CD4-positive, alpha-beta memory T cell (primary cell): ENCODE data around the gene DUS4L. TPM values are rescaled to one million over a fixed set of nuclear protein-coding genes. Genes with fewer than 3 reads are reported as not detected.

ENCODE experiments used
- CTCF ChIA-PET: fragments of 350-600 bp; sonication (Branson Sonifier 250); formaldehyde crosslinking; loops from one replicate; lab custom pipeline; 2021; ENCODE audit warnings: inconsistent platforms; ENCODE audit not compliant: partially characterized antibody; lab: Charles Lee
- POLR2A ChIA-PET: fragments of 350-600 bp; sonication (Branson Sonifier 250); formaldehyde crosslinking; loops from one replicate; lab custom pipeline; 2021; ENCODE audit not compliant: partially characterized antibody; lab: Charles Lee
- DNase-seq, 5 donors: peaks; one replicate each; pipeline versions ENCODE4 v3.0.0 to v3.0.0-alpha.2; 2020 to 2022; ENCODE audit warnings: mixed read lengths in 1 of 5
- H3K27ac ChIP-seq: one replicate; pipeline ENCODE4 v1.7.0; 2013; ENCODE audit warnings: low read depth, low read length
- H3K27me3 ChIP-seq: 2 replicates; pipeline ENCODE4 v1.7.0; 2013; ENCODE audit warnings: mild to moderate bottlenecking, low read length, moderate library complexity; ENCODE audit not compliant: insufficient read depth
- H3K36me3 ChIP-seq: 2 replicates; pipeline ENCODE4 v1.7.0; 2013; ENCODE audit warnings: mild to moderate bottlenecking, low read length, moderate library complexity; ENCODE audit not compliant: insufficient read depth
- H3K4me1 ChIP-seq: 2 replicates; pipeline ENCODE4 v1.7.0; 2013; ENCODE audit warnings: mild to moderate bottlenecking, low read length, moderate library complexity; ENCODE audit not compliant: insufficient read depth
- H3K4me3 ChIP-seq, 2 donors: one replicate each; pipeline ENCODE4 v1.7.0; 2013; ENCODE audit warnings: low read length in 2 of 2, mild to moderate bottlenecking in 1 of 2
- H3K9me3 ChIP-seq, 2 donors: one replicate each; pipeline ENCODE4 v1.7.0; 2013; ENCODE audit warnings: low read length in 2 of 2, control low read depth in 1 of 2; ENCODE audit not compliant: control insufficient read depth in 1 of 2
- H3K27ac Mint-ChIP-seq, 7 donors: one replicate each; pipeline ENCODE4 v1.8.0; 2020 to 2021; ENCODE audit warnings: mixed read lengths in 7 of 7, mild to moderate bottlenecking in 6 of 7, inconsistent platforms in 3 of 7, moderate library complexity in 3 of 7
- H3K27me3 Mint-ChIP-seq, 2 donors: one replicate each; pipeline ENCODE4 v1.8.0; 2020 to 2021; ENCODE audit warnings: mixed read lengths in 2 of 2
- H3K36me3 Mint-ChIP-seq, 2 donors: one replicate each; pipeline ENCODE4 v1.8.0; 2020 to 2021; ENCODE audit warnings: mixed read lengths in 2 of 2, inconsistent platforms in 1 of 2, mild to moderate bottlenecking in 1 of 2
- H3K4me1 Mint-ChIP-seq, 4 donors: one replicate each; pipeline ENCODE4 v1.8.0; 2020 to 2021; ENCODE audit warnings: mixed read lengths in 4 of 4, mild to moderate bottlenecking in 1 of 4
- H3K4me3 Mint-ChIP-seq, 8 donors: one replicate each; pipeline ENCODE4 v1.8.0; 2020 to 2021; ENCODE audit warnings: mixed read lengths in 8 of 8, mild to moderate bottlenecking in 7 of 8, moderate library complexity in 6 of 8, inconsistent platforms in 3 of 8
- H3K9me3 Mint-ChIP-seq, 8 donors: one replicate each; pipeline ENCODE4 v1.8.0; 2020 to 2021; ENCODE audit warnings: mixed read lengths in 8 of 8, mild to moderate bottlenecking in 5 of 8, inconsistent platforms in 3 of 8, moderate library complexity in 1 of 8
- intact Hi-C: fragments of 100-400 bp; cut with micrococcal nuclease; formaldehyde crosslinking; loops from one replicate; pipeline ENCODE4 v1.15.1; 2023
- polyA plus RNA-seq, 2 donors: library from polyadenylated mRNA; unstranded; fragments of 300-500 nt; fragmentation: Illumina TruSeq; gene quantifications; one replicate each; pipeline ENCODE4 v1.2.3, GENCODE V29; 2021
- total RNA-seq, 2 experiments: library from RNA; stranded (reverse); gene quantifications; one replicate each; pipeline ENCODE4 v1.2.3, GENCODE V29; 2021

Gene DUS4L
- total and polyA plus RNA-seq, 4 experiments from 2014 or later = 4.6 to 11.3 (median 7.9) TPM

DNA sequence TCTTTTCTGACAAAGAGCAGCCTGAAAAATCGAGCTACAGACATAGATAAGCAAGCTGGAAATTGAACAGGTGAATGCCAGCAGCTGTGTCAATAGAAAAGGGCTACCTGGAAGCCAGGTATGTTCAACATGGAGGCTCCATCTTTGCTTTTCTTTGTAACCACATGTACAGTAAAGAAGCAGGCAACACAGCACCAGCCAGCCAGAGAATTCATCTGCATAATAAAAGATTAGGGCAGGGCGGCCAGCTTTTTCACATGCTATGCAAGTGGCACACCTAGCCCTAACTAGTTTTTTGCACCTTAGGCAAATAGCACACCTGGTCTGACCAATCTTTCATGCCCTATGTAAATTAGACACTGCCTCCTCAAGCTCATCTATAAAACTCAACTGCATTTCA is 25.8 kb upstream of the DUS4L start:
- Histone ChIP-seq H3K4me1 (no peaks in the 10 kb centered on the region), H3K36me3 (no peaks in the 10 kb centered on the region), H3K27ac (no peak overlapping the region), H3K4me3 (no peak overlapping the region), H3K9me3 (no peaks in the 10 kb centered on the region), H3K27me3 (no peaks in the 10 kb centered on the region)
- POLR2A ChIA-PET = no interaction called here
- CTCF ChIA-PET = no interaction called here
- no peak for DNase-seq
- H3K27me3 Mint-ChIP-seq = no peaks in the 10 kb centered on the region
- no peak overlapping the region for H3K4me3 Mint-ChIP-seq
- peaks cover 72 to 73% of the 10 kb centered on the region in 2 donors for H3K36me3 Mint-ChIP-seq
- intact Hi-C loops = no loop called here
- H3K27ac Mint-ChIP-seq = no peak overlapping the region
- H3K9me3 Mint-ChIP-seq = peaks cover 0 to 8% (median 2%) of the 10 kb centered on the region in 8 donors
- H3K4me1 Mint-ChIP-seq = peaks cover 26 to 45% (median 42%) of the 10 kb centered on the region in 4 donors

GRCh38 chr7:107543338-107543993 is 20.3 kb upstream of the DUS4L start:
- ChIA-PET POLR2A (no interaction called here), CTCF (no interaction called here)

DNA sequence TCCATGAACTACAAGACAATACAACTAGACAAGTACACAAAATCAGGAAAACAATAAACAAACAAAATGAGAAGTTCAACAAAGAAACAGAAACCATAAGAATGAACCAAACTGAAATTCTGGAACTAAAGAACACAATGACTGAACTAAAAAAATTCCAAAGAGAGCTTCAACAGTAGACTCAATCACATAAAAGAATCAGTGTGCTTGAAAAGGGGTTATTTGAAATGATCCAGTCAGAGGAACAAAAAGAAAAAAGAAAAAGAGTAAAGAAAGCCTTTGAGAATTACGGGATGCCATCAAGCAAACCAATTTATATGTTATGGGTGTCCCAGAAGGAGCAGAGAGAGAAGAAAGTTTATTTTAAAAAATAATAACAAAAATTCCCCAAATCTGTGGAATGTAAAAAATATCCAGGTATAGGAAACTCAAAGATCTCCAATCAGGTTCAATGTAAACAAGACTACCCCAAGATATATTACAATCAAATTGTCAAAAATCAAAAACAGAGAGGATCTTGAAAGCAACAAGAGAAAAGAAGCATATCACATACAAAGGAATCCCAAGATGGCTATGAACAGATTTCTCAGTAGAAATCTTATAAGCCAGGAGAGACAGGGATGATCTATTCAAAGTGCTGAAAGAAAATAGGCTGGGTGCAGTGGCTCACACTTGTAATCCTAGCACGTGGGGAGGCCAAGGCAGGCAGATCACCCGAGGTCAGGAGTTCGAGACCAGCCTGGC is 18.8 kb upstream of the DUS4L start:
- peak overlapping the region in 1 of 7 donors; percentile 7 for H3K27ac Mint-ChIP-seq
- peaks cover 8 to 22% (median 12%) of the 10 kb centered on the region in 4 donors for H3K4me1 Mint-ChIP-seq

More at GRCh38 chr7:107543338-107543993, 20.3 kb upstream of the DUS4L start:
- no peaks in the 10 kb centered on the region for H3K4me1 ChIP-seq
- Mint-ChIP-seq H3K4me3 (no peak overlapping the region), H3K4me1 (peaks cover 7 to 13% (median 12%) of the 10 kb centered on the region in 4 donors), H3K9me3 (peaks cover 3 to 29% (median 20%) of the 10 kb centered on the region in 8 donors), H3K27me3 (no peaks in the 10 kb centered on the region), H3K27ac (no peak overlapping the region), H3K36me3 (peaks cover 64 to 69% of the 10 kb centered on the region in 2 donors)
- no peaks in the 10 kb centered on the region for H3K27me3 ChIP-seq
- H3K9me3 ChIP-seq = no peaks in the 10 kb centered on the region
- no peak overlapping the region for H3K4me3 ChIP-seq
- DNase-seq = no peak
- H3K27ac ChIP-seq = no peak overlapping the region
- peaks cover 23% of the 10 kb centered on the region for H3K36me3 ChIP-seq
- intact Hi-C loops = no loop called here

GRCh38 chr7:107551936-107552335 is 11.8 kb upstream of the DUS4L start:
- H3K4me1 ChIP-seq = peaks cover 19% of the 10 kb centered on the region
- Mint-ChIP-seq H3K4me3 (peak overlapping the region in 2 of 8 donors; percentile 59 to 60), H3K4me1 (peaks cover 29 to 59% (median 42%) of the 10 kb centered on the region in 4 donors), H3K27me3 (no peaks in the 10 kb centered on the region), H3K36me3 (peaks cover 63% of the 10 kb centered on the region in 2 donors), H3K9me3 (peaks cover 0 to 5% (median 0%) of the 10 kb centered on the region in 8 donors), H3K27ac (peak overlapping the region in 2 of 7 donors; percentile 4 to 37)
- H3K4me3 ChIP-seq = no peak overlapping the region
- H3K27me3 ChIP-seq = no peaks in the 10 kb centered on the region
- DNase-seq = no peak
- CTCF ChIA-PET = no interaction called here
- POLR2A ChIA-PET = no interaction called here
- peaks cover 26% of the 10 kb centered on the region for H3K36me3 ChIP-seq
- H3K27ac ChIP-seq = no peak overlapping the region
- H3K9me3 ChIP-seq = no peaks in the 10 kb centered on the region
- intact Hi-C loops = no loop called here

More for the DNA sequence above, 18.8 kb upstream of the DUS4L start:
- Mint-ChIP-seq H3K36me3 (peaks cover 64% of the 10 kb centered on the region in 2 donors), H3K4me3 (peak overlapping the region in 1 of 8 donors; percentile 42), H3K9me3 (peaks cover 3 to 29% (median 20%) of the 10 kb centered on the region in 8 donors), H3K27me3 (no peaks in the 10 kb centered on the region)
- no peak for DNase-seq
- ChIA-PET POLR2A (no interaction called here), CTCF (no interaction called here)
- no peaks in the 10 kb centered on the region for H3K4me1 ChIP-seq
- H3K4me3 ChIP-seq = no peak overlapping the region
- intact Hi-C loops = no loop called here
- no peak overlapping the region for H3K27ac ChIP-seq
- H3K9me3 ChIP-seq = no peaks in the 10 kb centered on the region
- no peaks in the 10 kb centered on the region for H3K27me3 ChIP-seq
- H3K36me3 ChIP-seq = peaks cover 27% of the 10 kb centered on the region

DNA sequence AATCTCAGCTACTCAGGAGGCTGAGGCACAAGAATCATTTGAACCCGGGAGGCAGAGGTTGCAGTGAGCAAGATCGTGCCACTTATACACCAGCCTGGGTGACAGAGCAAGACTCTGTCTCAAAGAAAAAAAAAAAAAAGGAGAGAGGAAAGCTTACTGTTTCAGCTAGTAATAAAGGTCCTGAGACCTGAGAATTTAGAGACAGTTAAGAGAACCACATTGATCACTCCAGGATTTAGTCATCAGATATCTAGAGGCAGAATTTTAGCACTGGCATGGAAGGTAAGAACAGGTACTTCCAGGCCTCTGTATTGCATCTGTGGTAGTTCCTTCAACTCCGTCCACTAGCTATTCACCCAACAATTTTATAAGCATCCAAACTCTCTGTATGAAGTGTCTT is 7.9 kb upstream of the DUS4L start:
- no peaks in the 10 kb centered on the region for H3K9me3 ChIP-seq
- Mint-ChIP-seq H3K4me1 (peaks cover 39 to 60% (median 48%) of the 10 kb centered on the region in 4 donors), H3K27me3 (no peaks in the 10 kb centered on the region), H3K4me3 (no peak overlapping the region), H3K9me3 (no peaks in the 10 kb centered on the region), H3K27ac (no peak overlapping the region), H3K36me3 (peaks cover 37 to 63% of the 10 kb centered on the region in 2 donors)
- ChIA-PET CTCF (no interaction called here), POLR2A (interaction anchor here (1.1 kb wide), 1 partner anchor 49 kb away, joined by 3 read pairs; no protein-coding TSS in a partner anchor)
- no peak for DNase-seq
- no peaks in the 10 kb centered on the region for H3K27me3 ChIP-seq
- H3K4me1 ChIP-seq = peaks cover 39% of the 10 kb centered on the region
- peaks cover 21% of the 10 kb centered on the region for H3K36me3 ChIP-seq
- intact Hi-C loops = no loop called here
- no peak overlapping the region for H3K4me3 ChIP-seq
- no peak overlapping the region for H3K27ac ChIP-seq

GRCh38 chr7:107559864-107560263 is 3.9 kb upstream of the DUS4L start:
- no peaks in the 10 kb centered on the region for H3K27me3 Mint-ChIP-seq
- peaks cover 51 to 71% (median 59%) of the 10 kb centered on the region in 4 donors for H3K4me1 Mint-ChIP-seq
- intact Hi-C loops = loop anchor here (5.0 to 10.0 kb wide), 2 partner anchors 332 to 695 kb away; partner anchors contain the start of genes DLD and PIK3CG
- no peak overlapping the region for H3K4me3 ChIP-seq
- no peaks in the 10 kb centered on the region for H3K27me3 ChIP-seq
- peaks cover 12% of the 10 kb centered on the region for H3K36me3 ChIP-seq
- POLR2A ChIA-PET = interaction anchor here (1.8 kb wide), 1 partner anchor 183 kb away, joined by 4 read pairs; no protein-coding TSS in a partner anchor
- peak overlapping the region; percentile 56 for H3K27ac ChIP-seq
- CTCF ChIA-PET = interaction anchor here (1.9 kb wide), 1 partner anchor 183 kb away, joined by 5 read pairs; no protein-coding TSS in a partner anchor
- H3K4me1 ChIP-seq = peaks cover 51% of the 10 kb centered on the region
- peak overlapping the region in 2 of 8 donors; percentile 64 to 90 for H3K4me3 Mint-ChIP-seq
- no peaks in the 10 kb centered on the region for H3K9me3 Mint-ChIP-seq
- peaks cover 18 to 40% of the 10 kb centered on the region in 2 donors for H3K36me3 Mint-ChIP-seq
- DNase-seq = no peak
- no peaks in the 10 kb centered on the region for H3K9me3 ChIP-seq
- H3K27ac Mint-ChIP-seq = peak overlapping the region in 6 of 7 donors; percentile 23 to 96 (median 78)
